Mesothelial cell of epicardium (in vitro differentiated cells): ENCODE measurements around the gene RFC1. TPM values are rescaled to one million over a fixed set of nuclear protein-coding genes. Genes with fewer than 3 reads are reported as not detected.
"Not testable (repeated sequence)": the region's sequence is repeated elsewhere in the genome, so short reads cannot be mapped to it uniquely, and the experiment has no call there.

Experiments used
- DNase-seq, 2 experiments: peaks; one replicate each; pipeline ENCODE4 v3.0.0; 2021; ENCODE audit warnings: low spot score in 2 of 2; ENCODE audit not compliant: unreplicated experiment in 2 of 2
- H3K27ac Mint-ChIP-seq: 2 replicates; pipeline ENCODE4 v1.8.0; 2021; ENCODE audit warnings: mixed read lengths
- H3K27me3 Mint-ChIP-seq: 2 replicates; pipeline ENCODE4 v1.8.0; 2021; ENCODE audit warnings: low read depth, mixed read lengths
- H3K36me3 Mint-ChIP-seq: 2 replicates; pipeline ENCODE4 v1.8.0; 2021; ENCODE audit warnings: mixed read lengths
- H3K4me1 Mint-ChIP-seq: 2 replicates; pipeline ENCODE4 v1.8.0; 2021; ENCODE audit warnings: mixed read lengths
- H3K4me3 Mint-ChIP-seq: 2 replicates; pipeline ENCODE4 v1.8.0; 2021; ENCODE audit warnings: mild to moderate bottlenecking, moderate library complexity, mixed read lengths
- H3K9me3 Mint-ChIP-seq: 2 replicates; pipeline ENCODE4 v1.8.0; 2021; ENCODE audit warnings: mixed read lengths
- total RNA-seq: library from RNA; stranded (reverse); gene quantifications from 3 replicates; pipeline ENCODE4 v1.2.1, GENCODE V29; 2021
- TF ChIP-seq, protein P1 (sequence below): fragments of 200-600 bp; sonication (generic); IDR thresholded peaks from one replicate; pipeline ENCODE4 v1.5.0; 2021; ENCODE audit warnings: antibody characterized with exemption; ENCODE audit not compliant: unreplicated experiment

The RFC1 gene
- total RNA-seq, 1 donor from 2014 or later = 53.7 TPM

DNA sequence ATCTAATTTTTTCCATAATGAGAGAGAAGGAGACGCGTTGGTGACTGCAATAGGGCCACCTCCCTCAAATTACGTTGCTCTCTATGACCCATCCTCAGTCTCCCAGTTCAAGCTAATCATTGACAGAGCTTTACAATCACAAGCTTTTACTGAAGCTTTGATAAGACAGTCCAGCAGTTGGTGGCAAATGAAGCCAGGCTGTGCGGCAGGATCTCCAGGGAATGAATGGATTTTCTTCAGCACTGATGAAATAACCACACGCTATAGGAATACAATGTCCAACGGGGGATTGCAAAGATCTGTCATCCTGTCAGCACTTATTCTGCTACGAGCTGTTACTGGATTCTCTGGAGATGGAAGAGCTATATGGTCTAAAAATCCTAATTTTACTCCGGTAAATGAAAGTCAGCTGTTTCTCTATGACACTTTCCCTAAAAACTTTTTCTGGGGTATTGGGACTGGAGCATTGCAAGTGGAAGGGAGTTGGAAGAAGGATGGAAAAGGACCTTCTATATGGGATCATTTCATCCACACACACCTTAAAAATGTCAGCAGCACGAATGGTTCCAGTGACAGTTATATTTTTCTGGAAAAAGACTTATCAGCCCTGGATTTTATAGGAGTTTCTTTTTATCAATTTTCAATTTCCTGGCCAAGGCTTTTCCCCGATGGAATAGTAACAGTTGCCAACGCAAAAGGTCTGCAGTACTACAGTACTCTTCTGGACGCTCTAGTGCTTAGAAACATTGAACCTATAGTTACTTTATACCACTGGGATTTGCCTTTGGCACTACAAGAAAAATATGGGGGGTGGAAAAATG lies 40.8 kb upstream of the RFC1 start, which contains the start of gene KLB:
Gene KLB (plus strand): TSS at position 168 of the 821 bp plus-strand sequence. CDS start 20 bp downstream, at position 188.
- TF ChIP-seq, protein P1, sequence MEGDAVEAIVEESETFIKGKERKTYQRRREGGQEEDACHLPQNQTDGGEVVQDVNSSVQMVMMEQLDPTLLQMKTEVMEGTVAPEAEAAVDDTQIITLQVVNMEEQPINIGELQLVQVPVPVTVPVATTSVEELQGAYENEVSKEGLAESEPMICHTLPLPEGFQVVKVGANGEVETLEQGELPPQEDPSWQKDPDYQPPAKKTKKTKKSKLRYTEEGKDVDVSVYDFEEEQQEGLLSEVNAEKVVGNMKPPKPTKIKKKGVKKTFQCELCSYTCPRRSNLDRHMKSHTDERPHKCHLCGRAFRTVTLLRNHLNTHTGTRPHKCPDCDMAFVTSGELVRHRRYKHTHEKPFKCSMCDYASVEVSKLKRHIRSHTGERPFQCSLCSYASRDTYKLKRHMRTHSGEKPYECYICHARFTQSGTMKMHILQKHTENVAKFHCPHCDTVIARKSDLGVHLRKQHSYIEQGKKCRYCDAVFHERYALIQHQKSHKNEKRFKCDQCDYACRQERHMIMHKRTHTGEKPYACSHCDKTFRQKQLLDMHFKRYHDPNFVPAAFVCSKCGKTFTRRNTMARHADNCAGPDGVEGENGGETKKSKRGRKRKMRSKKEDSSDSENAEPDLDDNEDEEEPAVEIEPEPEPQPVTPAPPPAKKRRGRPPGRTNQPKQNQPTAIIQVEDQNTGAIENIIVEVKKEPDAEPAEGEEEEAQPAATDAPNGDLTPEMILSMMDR = no peak
- Mint-ChIP-seq H3K4me1 (peaks cover 3% of the 10 kb centered on the region), H3K4me3 (no peak within 1 kb of the TSS), H3K27me3 (no peaks in the 10 kb centered on the region), H3K36me3 (no peaks in the 10 kb centered on the region), H3K27ac (no peak within 1 kb of the TSS), H3K9me3 (no peaks in the 10 kb centered on the region)
- DNase-seq = no peak

DNA sequence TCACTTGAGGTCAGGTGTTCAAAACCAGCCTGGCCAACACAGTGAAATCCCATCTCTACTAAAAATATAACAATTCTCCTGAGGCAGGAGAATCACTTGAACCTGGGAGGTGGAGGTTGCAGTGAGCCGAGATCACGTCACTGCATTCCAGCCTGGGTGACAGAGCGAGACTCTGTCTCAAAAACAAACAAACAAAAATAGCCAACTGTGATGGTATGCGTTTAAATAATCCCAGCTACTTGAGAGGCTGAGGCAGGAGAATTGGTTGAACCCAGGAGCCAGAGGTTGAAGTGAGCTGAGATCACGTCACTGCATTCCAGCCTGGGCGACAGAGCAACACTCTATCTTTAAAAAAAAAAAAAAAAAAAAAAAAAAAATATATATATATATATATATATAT lies 35.5 kb upstream of the RFC1 start:
- not testable (repeated sequence) for DNase-seq, H3K9me3 Mint-ChIP-seq, H3K36me3 Mint-ChIP-seq, H3K4me3 Mint-ChIP-seq, H3K27ac Mint-ChIP-seq, H3K27me3 Mint-ChIP-seq, H3K4me1 Mint-ChIP-seq

DNA sequence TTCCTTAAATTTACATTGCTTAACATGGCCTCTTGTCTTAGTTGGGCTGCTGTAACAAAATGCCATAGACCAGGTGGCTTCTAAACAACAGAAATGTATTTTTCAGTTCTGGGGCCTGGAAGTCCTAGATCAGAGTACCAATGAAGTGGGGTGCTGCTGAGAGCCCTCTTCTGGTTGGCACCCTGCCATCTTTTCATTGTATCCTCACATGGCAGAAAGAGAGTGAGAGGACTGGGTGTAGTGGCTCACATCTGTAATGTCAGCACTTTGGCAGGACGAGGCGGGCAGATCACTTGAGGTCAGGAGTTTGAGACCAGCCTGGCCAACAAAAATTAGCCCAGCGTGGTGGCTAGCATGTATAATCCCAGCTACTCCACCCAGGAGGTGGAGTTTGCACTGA lies 28.5 kb upstream of the RFC1 start:
- no peak overlapping the region for H3K27ac Mint-ChIP-seq
- TF ChIP-seq, protein P1 = no peak
- no peaks in the 10 kb centered on the region for H3K36me3 Mint-ChIP-seq
- no peaks in the 10 kb centered on the region for H3K4me1 Mint-ChIP-seq
- no peak overlapping the region for H3K4me3 Mint-ChIP-seq
- no peak for DNase-seq
- no peaks in the 10 kb centered on the region for H3K27me3 Mint-ChIP-seq
- H3K9me3 Mint-ChIP-seq = peaks cover 5% of the 10 kb centered on the region

DNA sequence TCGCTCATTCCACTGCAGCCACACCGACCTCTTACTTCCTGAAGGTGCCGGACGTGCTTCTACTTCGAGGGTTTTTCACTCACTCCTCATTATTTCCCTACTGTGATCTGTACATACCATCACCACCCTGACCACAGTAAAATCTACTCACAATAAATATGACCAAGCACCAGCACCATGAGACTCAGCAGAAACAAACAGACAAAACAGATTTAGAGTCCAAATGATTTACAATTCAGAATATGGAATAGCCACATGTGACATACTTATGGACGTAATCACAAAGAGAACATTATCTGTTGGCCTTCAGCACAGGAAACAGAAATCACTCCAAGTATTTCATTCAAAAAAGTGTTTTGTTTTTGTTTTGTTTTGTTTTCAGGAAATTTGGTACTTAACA lies 24.4 kb upstream of the RFC1 start:
- H3K4me1 Mint-ChIP-seq = no peaks in the 10 kb centered on the region
- H3K36me3 Mint-ChIP-seq = no peaks in the 10 kb centered on the region
- no peak for DNase-seq
- peaks cover 5% of the 10 kb centered on the region for H3K9me3 Mint-ChIP-seq
- H3K4me3 Mint-ChIP-seq = no peak overlapping the region
- H3K27ac Mint-ChIP-seq = no peak overlapping the region
- H3K27me3 Mint-ChIP-seq = no peaks in the 10 kb centered on the region
- TF ChIP-seq, protein P1 = no peak

DNA sequence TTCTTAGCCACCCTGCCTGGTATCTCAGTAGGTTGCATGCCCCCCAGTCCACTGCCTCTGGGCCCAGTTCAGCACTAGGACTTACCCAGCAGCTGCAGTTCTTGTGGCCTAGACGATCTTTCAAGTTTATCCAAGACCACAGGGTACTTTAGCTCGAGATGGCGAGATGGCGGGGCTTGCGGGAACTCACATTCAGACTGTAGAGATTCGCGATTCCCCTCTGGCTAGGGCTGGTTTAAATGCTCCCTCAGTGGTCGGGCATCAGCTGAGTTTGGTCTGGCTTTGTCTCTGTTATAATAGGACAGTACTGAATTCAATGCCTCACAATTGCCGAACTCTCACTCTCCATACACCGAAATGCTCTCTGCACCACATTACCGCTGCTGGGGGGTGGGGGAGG lies 18.4 kb upstream of the RFC1 start:
- Mint-ChIP-seq H3K4me1 (no peaks in the 10 kb centered on the region), H3K4me3 (no peak overlapping the region), H3K36me3 (no peaks in the 10 kb centered on the region), H3K27me3 (peaks cover 23% of the 10 kb centered on the region), H3K9me3 (peaks cover 6% of the 10 kb centered on the region), H3K27ac (no peak overlapping the region)
- DNase-seq = no peak
- TF ChIP-seq, protein P1 = no peak

DNA sequence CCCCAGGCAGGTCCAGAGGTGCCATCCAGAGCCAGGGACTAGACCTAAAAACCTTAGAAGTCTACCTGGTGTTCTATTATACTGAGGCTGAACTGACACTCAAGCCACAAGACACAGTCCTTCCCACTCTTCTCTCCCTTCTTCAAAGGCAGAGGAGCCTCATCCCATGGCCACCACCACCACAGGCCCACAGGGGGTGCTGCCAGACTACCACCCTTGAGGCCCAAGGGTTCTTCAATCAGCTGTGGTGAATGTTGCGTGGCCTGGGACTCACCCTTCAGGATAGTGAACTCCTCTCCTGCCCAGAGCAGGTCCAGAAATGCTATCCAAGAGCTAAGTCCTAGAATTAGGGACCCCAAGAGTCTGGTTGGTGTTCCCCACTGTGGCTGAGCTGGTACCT lies 17.5 kb upstream of the RFC1 start:
- no peak for DNase-seq

More for the DNA sequence above, 17.5 kb upstream of the RFC1 start:
- no peak overlapping the region for H3K4me3 Mint-ChIP-seq
- H3K27ac Mint-ChIP-seq = no peak overlapping the region
- no peaks in the 10 kb centered on the region for H3K36me3 Mint-ChIP-seq
- peaks cover 14% of the 10 kb centered on the region for H3K9me3 Mint-ChIP-seq
- H3K27me3 Mint-ChIP-seq = peaks cover 29% of the 10 kb centered on the region
- TF ChIP-seq, protein P1 = no peak
- no peaks in the 10 kb centered on the region for H3K4me1 Mint-ChIP-seq
